SK-N-MC (cell line): Measurements from ENCODE around the gene SPNS3.

Experiments used
- DNase-seq: peaks from one replicate; pipeline ENCODE4 v3.0.0-alpha.2; 2011; ENCODE audit warnings: low read depth, low spot score
- H3K27ac ChIP-seq: fragments of 200-600 bp; sonication (generic); 2 replicates; pipeline ENCODE4 v1.5.1; 2016; ENCODE audit warnings: mixed run types
- H3K36me3 ChIP-seq: fragments of 200-600 bp; sonication (generic); 2 replicates; pipeline ENCODE4 v1.6.1; 2017; ENCODE audit warnings: antibody characterized with exemption, low read length, mixed read lengths; ENCODE audit not compliant: insufficient read depth
- H3K4me3 ChIP-seq: fragments of 200-600 bp; sonication (generic); 2 replicates; pipeline ENCODE4 v1.5.1; 2016
- H3K9ac ChIP-seq: fragments of 200-600 bp; sonication (generic); 2 replicates; pipeline ENCODE4 v1.8.0; 2017; ENCODE audit warnings: mixed run types, mixed read lengths; ENCODE audit not compliant: insufficient read length
- H3K9me3 ChIP-seq: fragments of 200-600 bp; sonication (generic); 2 replicates; pipeline ENCODE4 v1.6.1; 2017; ENCODE audit warnings: low read depth, mild to moderate bottlenecking, antibody characterized with exemption, low read length, moderate library complexity, mixed read lengths
- EZH2 ChIP-seq: fragments of 200-600 bp; sonication (generic); IDR thresholded peaks from one replicate; pipeline ENCODE4 v1.6.1; 2017; ENCODE audit warnings: antibody characterized with exemption
- FOXP2 ChIP-seq: optimal IDR thresholded peaks from 2 replicates; pipeline ENCODE3; 2011; ENCODE audit warnings: mild to moderate bottlenecking, moderate library complexity; ENCODE audit not compliant: insufficient read depth; ENCODE audit errors: extremely low read length, control extremely low read depth
- POLR2AphosphoS5 ChIP-seq: IDR thresholded peaks from 2 replicates; pipeline ENCODE4 v1.6.1; 2012; ENCODE audit warnings: mild to moderate bottlenecking, low read depth, low read length, borderline replicate concordance

The SPNS3 gene

GRCh38 chr17:4508207-4508606, 74.5 kb downstream of the SPNS3 start:
- H3K9ac ChIP-seq, result no peak overlapping the region
- no peak for TF ChIP-seq POLR2AphosphoS5
- no peak for TF ChIP-seq FOXP2
- no peak for TF ChIP-seq EZH2

DNA sequence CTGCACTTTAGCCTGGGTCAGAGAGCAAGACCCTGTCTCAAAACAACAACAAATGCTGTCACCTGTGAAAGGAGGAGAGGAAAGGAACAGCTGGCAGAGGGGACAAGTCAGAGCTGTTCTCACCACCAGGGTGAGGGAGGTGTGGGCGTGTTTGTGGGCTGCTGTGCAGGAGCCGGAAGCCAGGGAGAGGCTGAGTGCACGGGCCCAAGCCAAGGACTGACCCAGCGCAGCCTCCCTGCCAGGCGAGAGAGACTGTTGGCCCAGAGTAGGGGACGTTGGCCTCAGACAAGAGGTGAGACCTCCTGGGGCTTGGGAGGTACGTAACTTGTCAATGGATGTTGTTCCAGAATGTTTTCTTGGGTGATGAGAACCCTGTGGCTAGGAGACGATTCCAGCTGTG, 75.7 kb downstream of the SPNS3 start:
- Histone ChIP-seq H3K9ac (no peak overlapping the region), H3K27ac (no peak overlapping the region)

More at GRCh38 chr17:4508207-4508606, 74.5 kb downstream of the SPNS3 start:
- Histone ChIP-seq H3K4me3 (no peak overlapping the region), H3K27ac (no peak overlapping the region), H3K9me3 (no peaks in the 10 kb centered on the region), H3K36me3 (no peaks in the 10 kb centered on the region)
- DNase-seq, result no peak

DNA sequence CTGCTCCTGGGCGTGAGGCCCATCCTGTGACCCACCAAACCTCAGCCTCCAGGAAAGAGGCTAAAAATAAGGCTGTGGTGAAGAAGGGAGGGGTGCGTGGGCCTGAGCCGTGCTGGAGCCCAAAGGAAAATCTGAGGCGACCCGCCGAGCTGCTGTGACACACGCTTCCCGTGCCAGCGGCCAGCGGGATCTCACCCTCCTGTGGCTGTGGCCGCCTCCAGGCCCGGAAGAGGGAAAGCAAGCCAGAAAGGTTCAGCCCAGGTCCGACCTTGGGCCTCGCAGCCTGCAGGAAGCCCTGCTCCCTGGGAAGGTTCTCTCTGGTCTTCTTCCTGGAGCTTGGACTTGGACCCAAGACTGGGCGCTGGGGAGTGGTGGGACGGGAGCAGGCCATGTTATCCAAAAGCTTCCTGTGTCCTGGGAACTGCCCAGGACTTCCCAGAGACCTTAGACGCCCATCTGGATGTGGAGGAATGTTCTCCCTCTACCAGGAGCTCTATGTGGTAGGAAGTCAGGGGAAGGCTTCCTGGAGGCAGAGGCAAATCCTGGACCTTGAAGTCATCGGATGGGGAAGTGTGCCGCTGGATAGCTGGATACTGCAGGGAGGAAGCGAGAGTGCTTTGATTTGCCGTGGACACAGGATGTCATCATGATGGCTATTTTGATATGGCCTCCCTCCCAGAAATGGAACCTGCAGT, 76.3 kb downstream of the SPNS3 start:
- no peak for DNase-seq
- Histone ChIP-seq H3K9ac (no peak overlapping the region), H3K36me3 (no peaks in the 10 kb centered on the region), H3K9me3 (no peaks in the 10 kb centered on the region), H3K4me3 (no peak overlapping the region), H3K27ac (no peak overlapping the region)
- TF ChIP-seq EZH2 (no peak), POLR2AphosphoS5 (no peak), FOXP2 (no peak)

More for the DNA sequence above, 75.7 kb downstream of the SPNS3 start:
- TF ChIP-seq FOXP2 (no peak), EZH2 (no peak), POLR2AphosphoS5 (no peak)
- DNase-seq, result no peak
- Histone ChIP-seq H3K9me3 (no peaks in the 10 kb centered on the region), H3K36me3 (no peaks in the 10 kb centered on the region), H3K4me3 (no peak overlapping the region)

- no peak overlapping the region for H3K27ac ChIP-seq
- TF ChIP-seq EZH2, result no peak
- no peak for TF ChIP-seq FOXP2
- TF ChIP-seq POLR2AphosphoS5, result no peak
These were observed 76.8 kb downstream of the SPNS3 start for GRCh38 chr17:4510618-4510941.

GRCh38 chr17:4511199-4511932, 77.6 kb downstream of the SPNS3 start:
- no peaks in the 10 kb centered on the region for H3K9me3 ChIP-seq
- DNase-seq, result no peak
- no peaks in the 10 kb centered on the region for H3K36me3 ChIP-seq
- H3K4me3 ChIP-seq, result no peak overlapping the region
- H3K9ac ChIP-seq, result no peak overlapping the region
- TF ChIP-seq EZH2 (no peak), FOXP2 (no peak), POLR2AphosphoS5 (no peak)
- no peak overlapping the region for H3K27ac ChIP-seq

More at GRCh38 chr17:4510618-4510941, 76.8 kb downstream of the SPNS3 start:
- Histone ChIP-seq H3K36me3 (no peaks in the 10 kb centered on the region), H3K9me3 (no peaks in the 10 kb centered on the region), H3K9ac (no peak overlapping the region), H3K4me3 (no peak overlapping the region)
- no peak for DNase-seq

DNA sequence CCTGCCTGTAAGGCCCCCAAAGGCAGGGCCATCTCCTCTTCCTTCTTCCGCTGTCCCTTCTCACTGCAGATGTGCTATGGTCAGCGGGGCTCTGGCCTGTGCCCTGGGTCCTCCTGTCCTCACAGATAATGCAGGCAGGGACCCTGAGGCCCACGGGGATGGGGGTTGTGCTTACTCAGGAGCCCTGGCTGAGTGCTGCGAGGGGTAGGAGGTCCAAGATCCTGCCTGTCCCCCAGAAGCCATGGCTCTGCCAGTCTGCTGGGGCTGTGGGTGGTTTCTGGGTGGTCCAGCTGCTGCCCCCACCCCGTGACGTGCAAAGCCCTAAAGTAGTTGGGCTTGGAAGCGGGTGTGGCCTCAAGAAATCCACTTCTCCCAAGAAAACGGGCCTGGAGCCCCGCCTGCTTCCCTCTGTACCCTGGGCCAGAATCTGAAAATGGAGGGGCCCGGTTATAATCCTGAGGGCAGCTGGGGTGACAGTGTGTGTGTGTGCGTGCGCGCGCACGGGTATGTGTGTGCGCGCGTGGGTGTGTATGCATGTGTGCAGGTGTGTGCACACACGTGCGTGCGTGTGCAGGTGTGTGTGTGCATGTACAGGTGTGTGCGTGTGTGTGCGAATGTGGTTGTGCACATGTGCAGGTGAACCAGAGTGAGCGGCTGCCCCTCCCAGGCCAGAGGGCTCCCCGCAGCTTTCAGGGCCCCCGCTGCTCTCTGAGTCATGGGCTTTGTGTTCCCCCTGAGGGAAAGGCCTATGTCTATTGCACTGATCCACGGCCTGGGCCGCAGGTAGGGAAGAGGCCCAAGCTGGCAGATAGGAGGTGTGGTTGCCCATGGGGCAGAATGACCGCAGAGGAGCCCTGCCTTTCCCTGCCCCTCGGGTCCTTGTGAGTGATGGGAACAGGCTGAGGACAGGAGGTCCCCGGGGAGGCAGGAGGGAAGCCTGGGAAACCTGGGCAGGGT, 78.7 kb downstream of the SPNS3 start:
- no peak overlapping the region for H3K9ac ChIP-seq
- TF ChIP-seq POLR2AphosphoS5, result no peak
- no peak for TF ChIP-seq EZH2
- no peak for TF ChIP-seq FOXP2
- no peaks in the 10 kb centered on the region for H3K9me3 ChIP-seq
- H3K27ac ChIP-seq, result no peak overlapping the region
- no peaks in the 10 kb centered on the region for H3K36me3 ChIP-seq
- no peak overlapping the region for H3K4me3 ChIP-seq
- no peak for DNase-seq

DNA sequence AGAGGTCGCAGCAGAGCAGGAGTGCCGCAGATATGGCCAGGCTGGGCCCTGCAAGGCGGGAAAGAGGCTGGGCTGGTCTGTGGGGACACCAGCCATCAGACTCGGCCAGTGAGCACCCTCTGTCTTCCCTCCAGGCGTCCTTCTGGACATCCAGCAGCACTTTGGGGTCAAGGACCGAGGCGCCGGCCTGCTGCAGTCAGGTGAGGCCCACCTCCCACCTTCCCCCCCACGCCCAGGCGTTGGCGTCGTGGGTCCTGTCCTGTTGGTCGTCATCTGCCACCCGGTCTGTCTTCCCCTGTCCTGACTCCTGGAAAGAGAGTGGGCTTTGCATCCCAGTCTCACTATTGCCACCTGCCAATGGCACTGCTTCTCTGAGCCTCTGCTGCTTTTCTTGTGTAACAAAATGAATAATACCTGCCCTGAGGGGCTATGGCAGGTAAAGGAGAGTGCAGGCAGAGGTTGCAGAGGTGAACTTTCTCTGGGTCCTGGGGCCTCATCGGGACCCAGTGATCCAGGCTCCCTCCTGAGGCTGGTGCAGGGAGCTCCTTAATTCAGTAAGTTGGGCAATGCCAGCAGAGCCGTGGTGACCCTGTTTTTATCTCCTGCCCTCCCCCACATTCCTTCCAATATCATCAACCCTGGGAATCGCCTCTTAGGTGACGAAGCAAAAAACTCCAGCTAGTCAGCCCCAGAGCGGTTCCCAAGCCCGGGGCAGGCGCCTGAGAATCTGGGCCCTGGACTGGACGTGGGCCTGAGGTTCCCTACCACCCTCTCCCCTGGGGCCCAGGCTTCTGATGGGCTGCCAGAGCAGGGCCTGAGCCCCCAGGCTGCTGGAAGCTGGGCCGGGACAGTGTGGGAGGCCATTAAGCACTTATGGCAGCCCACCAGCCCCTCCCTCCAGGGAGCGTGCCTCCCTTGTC, 79.6 kb downstream of the SPNS3 start:
- H3K27ac ChIP-seq, result no peak overlapping the region
- no peak for DNase-seq
- H3K9me3 ChIP-seq, result no peaks in the 10 kb centered on the region
- no peak overlapping the region for H3K4me3 ChIP-seq
- no peak overlapping the region for H3K9ac ChIP-seq
- H3K36me3 ChIP-seq, result no peaks in the 10 kb centered on the region
- no peak for TF ChIP-seq POLR2AphosphoS5
- TF ChIP-seq EZH2, result no peak
- TF ChIP-seq FOXP2, result no peak
